Keratinocyte (primary cell): ENCODE results near the gene PAFAH2.

Source experiments
- EZH2 ChIP-seq: IDR thresholded peaks from one replicate; pipeline ENCODE4 v1.6.1; 2012; ENCODE audit warnings: inconsistent platforms, mild to moderate bottlenecking, low read length, moderate library complexity
- TF ChIP-seq, protein P1 (sequence below), 3 experiments: IDR thresholded peaks in 1 of 3; conservative IDR thresholded peaks in 1 of 3; optimal IDR thresholded peaks in 1 of 3; 2 replicates in 2 of 3; 3 replicates in 1 of 3; pipeline versions ENCODE3 to v1.5.1; 2011; ENCODE audit warnings: low read length in 3 of 3, mild to moderate bottlenecking in 3 of 3, moderate library complexity in 2 of 3, control low read depth in 1 of 3, inconsistent platforms in 1 of 3; ENCODE audit not compliant: insufficient read depth in 2 of 3; ENCODE audit errors: extremely low read depth in 1 of 3

DNA sequence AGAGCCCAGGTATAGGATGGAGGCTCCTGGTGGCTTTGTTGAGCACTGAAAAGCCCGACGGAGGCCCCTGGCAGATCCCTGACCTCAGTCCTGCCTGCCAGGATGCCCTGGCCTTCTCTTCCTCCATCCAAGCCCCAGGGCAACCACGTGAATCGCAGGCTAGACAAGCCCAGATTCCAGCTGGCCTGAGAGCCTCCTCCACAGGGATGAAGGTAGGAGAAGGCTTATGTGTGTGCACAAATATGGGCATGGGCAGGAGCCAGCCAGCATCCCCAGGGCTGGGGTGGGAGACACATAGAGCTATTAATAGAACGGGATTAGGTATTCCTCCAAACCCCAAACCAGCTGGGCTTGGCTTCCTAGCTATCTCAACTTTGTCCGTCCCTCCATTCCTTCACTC, 19.7 kb upstream of the PAFAH2 start:
- TF ChIP-seq, protein P1, sequence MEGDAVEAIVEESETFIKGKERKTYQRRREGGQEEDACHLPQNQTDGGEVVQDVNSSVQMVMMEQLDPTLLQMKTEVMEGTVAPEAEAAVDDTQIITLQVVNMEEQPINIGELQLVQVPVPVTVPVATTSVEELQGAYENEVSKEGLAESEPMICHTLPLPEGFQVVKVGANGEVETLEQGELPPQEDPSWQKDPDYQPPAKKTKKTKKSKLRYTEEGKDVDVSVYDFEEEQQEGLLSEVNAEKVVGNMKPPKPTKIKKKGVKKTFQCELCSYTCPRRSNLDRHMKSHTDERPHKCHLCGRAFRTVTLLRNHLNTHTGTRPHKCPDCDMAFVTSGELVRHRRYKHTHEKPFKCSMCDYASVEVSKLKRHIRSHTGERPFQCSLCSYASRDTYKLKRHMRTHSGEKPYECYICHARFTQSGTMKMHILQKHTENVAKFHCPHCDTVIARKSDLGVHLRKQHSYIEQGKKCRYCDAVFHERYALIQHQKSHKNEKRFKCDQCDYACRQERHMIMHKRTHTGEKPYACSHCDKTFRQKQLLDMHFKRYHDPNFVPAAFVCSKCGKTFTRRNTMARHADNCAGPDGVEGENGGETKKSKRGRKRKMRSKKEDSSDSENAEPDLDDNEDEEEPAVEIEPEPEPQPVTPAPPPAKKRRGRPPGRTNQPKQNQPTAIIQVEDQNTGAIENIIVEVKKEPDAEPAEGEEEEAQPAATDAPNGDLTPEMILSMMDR (optimal IDR thresholded peaks at IDR 0.05 in 1 of 3, IDR thresholded peaks at IDR 0.05 in 1 of 3, conservative IDR thresholded peaks at IDR 0.05 in 1 of 3; ENCODE audit: extremely low read depth in 1 of 3, insufficient read depth in 2 of 3, low read length in 3 of 3) = no peak
- TF ChIP-seq EZH2 = no peak
